IPS-20b (cell line): ENCODE data around the gene ANKRD13D.
A peak's percentile ranks its signal among the peaks of the same experiment; 100 is the strongest.

Source experiments
- H3K27ac ChIP-seq: one replicate; pipeline ENCODE4 v1.5.1; 2013; ENCODE audit warnings: low read length
- H3K27me3 ChIP-seq: 2 replicates; pipeline ENCODE4 v1.6.1; 2013; ENCODE audit warnings: mild to moderate bottlenecking, low read length, inconsistent platforms; ENCODE audit not compliant: insufficient read depth
- H3K36me3 ChIP-seq: 2 replicates; pipeline ENCODE4 v1.6.1; 2013; ENCODE audit warnings: low read depth, mild to moderate bottlenecking, inconsistent platforms, low read length, moderate library complexity; ENCODE audit not compliant: insufficient read depth
- H3K4me1 ChIP-seq: 2 replicates; pipeline ENCODE4 v1.6.1; 2013; ENCODE audit warnings: mild to moderate bottlenecking, control low read depth, inconsistent platforms, low read length, moderate library complexity; ENCODE audit not compliant: insufficient read depth
- H3K4me3 ChIP-seq: 2 replicates; pipeline ENCODE4 v1.5.1; 2013; ENCODE audit warnings: mild to moderate bottlenecking, low read length, inconsistent platforms
- H3K9ac ChIP-seq: 2 replicates; pipeline ENCODE4 v1.6.1; 2013; ENCODE audit warnings: low read depth, mild to moderate bottlenecking, inconsistent platforms, low read length, moderate library complexity
- H3K9me3 ChIP-seq: 2 replicates; pipeline ENCODE4 v1.6.1; 2013; ENCODE audit warnings: mild to moderate bottlenecking, low read depth, low read length, inconsistent platforms; ENCODE audit not compliant: insufficient read depth

The ANKRD13D gene

GRCh38 chr11:67289226-67289650, at the start of gene ANKRD13D:
Gene ANKRD13D (plus strand): TSS chr11:67289303. CDS start chr11:67289461, 158 bp downstream.
- peak within 1 kb of the TSS; percentile 91 for H3K9ac ChIP-seq
- peak within 1 kb of the TSS; percentile 94 for H3K27ac ChIP-seq
- no peaks in the 10 kb centered on the region for H3K9me3 ChIP-seq
- peaks cover 30% of the 10 kb centered on the region for H3K36me3 ChIP-seq
- peaks cover 6% of the 10 kb centered on the region; the same call in 1 of the 2 replicates for H3K4me1 ChIP-seq
- H3K27me3 ChIP-seq, result no peaks in the 10 kb centered on the region
- peak within 1 kb of the TSS; percentile 87 for H3K4me3 ChIP-seq

DNA sequence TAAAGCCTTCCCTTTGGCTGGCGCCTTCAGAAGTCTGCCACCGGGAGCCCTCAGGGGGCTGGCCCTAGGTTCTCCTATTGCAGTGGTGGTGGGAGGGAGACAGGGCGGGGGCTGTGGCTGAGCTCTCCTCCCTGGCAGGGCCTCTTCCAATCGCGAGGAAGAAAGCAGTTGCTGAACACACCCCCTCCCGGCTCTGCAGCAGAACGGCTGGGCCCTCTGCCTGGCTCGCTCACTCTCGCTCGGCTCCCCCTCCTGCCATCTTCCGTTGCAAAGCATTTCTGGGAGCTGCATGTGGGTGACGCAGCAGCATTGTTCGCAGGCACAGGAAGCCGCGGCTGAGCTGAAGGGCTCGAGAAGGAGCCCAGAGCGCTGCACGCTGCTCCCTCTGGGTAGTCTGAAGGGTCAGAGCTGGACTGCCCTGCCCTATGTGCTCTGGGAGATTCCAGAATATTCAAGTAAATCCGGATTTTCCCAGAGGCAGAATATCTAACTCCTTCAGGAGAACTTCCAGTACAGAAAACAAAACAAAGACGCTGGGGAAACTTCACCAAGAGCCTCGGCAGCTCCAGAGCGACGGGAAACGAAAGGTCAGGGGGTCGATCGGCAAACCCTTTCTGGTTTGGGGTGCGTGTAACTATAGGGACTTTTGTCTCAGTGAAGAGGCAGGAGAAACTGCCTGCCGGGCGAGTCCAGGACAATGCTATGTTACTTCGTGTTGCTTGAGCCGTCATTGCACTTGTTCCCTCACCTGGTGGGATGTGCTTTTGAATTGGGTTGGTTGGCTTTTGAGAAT, 49.1 kb upstream of the ANKRD13D start:
- Histone ChIP-seq H3K4me1 (peaks cover 16% of the 10 kb centered on the region), H3K27me3 (no peaks in the 10 kb centered on the region), H3K9ac (peak overlapping the region; percentile 98), H3K4me3 (peak overlapping the region; percentile 97), H3K27ac (peak overlapping the region; percentile 97), H3K9me3 (no peaks in the 10 kb centered on the region), H3K36me3 (peaks cover 27% of the 10 kb centered on the region)

DNA sequence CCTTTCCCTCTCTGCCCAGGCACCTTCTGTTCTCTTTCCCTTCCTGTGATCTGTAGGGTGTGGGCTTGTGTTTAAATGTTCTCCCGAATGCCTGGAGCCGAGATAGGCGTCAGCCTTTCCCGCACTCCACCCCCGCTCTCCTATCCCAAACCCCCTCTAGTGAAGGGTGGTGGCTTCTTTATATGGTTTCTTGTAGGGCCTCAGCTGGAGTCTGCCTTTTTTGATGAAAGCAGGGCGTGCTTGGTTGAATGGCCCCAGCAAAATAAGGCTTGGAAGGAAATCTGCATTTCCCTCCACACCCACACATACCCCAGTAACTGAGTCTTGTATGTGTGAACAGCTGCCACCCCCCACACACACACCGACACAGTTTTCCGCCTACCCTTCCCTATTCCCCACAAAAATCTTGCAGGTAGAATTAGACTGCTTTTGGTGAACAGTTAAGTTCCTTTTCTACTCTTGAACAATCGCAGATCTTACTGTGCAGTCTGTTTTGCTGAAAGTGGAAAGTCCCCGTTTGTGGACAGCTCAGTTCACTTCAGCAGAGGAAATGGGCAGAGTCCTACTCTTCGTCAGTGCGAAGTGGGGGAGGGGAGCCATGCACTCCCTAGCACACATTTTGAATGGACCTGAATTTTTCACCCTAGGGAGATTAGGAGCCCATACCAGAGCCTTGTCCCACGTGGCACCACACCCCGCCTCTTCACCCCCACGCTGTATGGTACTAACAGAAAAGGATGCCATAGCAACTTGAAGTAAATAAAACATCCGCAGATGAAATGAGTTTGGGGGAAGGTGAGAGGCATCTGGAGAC, 48.3 kb upstream of the ANKRD13D start:
- Histone ChIP-seq H3K4me1 (peaks cover 16% of the 10 kb centered on the region), H3K27ac (peak overlapping the region; percentile 97), H3K4me3 (peak overlapping the region; percentile 97), H3K9ac (peak overlapping the region; percentile 98), H3K9me3 (no peaks in the 10 kb centered on the region), H3K27me3 (no peaks in the 10 kb centered on the region), H3K36me3 (peaks cover 36% of the 10 kb centered on the region)

- H3K9me3 ChIP-seq, result no peaks in the 10 kb centered on the region
- no peaks in the 10 kb centered on the region for H3K27me3 ChIP-seq
- peak overlapping the region; percentile 12; the same call in 1 of the 2 replicates for H3K9ac ChIP-seq
- H3K4me3 ChIP-seq, result peak overlapping the region; percentile 50
- H3K27ac ChIP-seq, result no peak overlapping the region
- peaks cover 16% of the 10 kb centered on the region for H3K4me1 ChIP-seq
- H3K36me3 ChIP-seq, result peaks cover 52% of the 10 kb centered on the region
These were observed 46.6 kb upstream of the ANKRD13D start for GRCh38 chr11:67242548-67242947.

DNA sequence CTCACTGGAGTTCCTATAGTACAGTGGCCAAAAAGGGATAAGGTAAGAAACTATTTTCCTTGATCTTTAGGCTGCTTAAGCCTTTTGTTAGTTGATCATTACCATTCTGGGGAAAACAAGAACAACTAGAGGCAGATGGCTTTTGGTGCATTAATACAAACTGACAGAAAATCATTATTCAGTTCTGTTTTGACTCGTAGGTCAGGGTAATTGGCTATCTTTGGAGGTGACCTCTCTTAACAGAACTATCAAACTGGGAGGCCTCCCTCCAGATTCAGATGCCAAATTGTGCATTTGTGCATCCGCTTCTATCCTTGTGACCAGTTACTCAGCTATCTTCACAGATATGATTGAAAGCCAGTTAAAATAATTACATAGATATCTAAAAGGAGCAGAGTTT, 46.1 kb upstream of the ANKRD13D start:
- no peak overlapping the region for H3K9ac ChIP-seq
- no peaks in the 10 kb centered on the region for H3K27me3 ChIP-seq
- no peaks in the 10 kb centered on the region for H3K9me3 ChIP-seq
- H3K27ac ChIP-seq, result no peak overlapping the region
- peaks cover 16% of the 10 kb centered on the region for H3K4me1 ChIP-seq
- H3K4me3 ChIP-seq, result no peak overlapping the region; the same call in 1 of the 2 replicates
- H3K36me3 ChIP-seq, result peaks cover 57% of the 10 kb centered on the region

GRCh38 chr11:67245046-67245445, 44.1 kb upstream of the ANKRD13D start:
- Histone ChIP-seq H3K27me3 (no peaks in the 10 kb centered on the region), H3K4me3 (no peak overlapping the region), H3K27ac (no peak overlapping the region), H3K4me1 (peaks cover 4% of the 10 kb centered on the region), H3K9ac (no peak overlapping the region), H3K9me3 (no peaks in the 10 kb centered on the region), H3K36me3 (peaks cover 77% of the 10 kb centered on the region)

DNA sequence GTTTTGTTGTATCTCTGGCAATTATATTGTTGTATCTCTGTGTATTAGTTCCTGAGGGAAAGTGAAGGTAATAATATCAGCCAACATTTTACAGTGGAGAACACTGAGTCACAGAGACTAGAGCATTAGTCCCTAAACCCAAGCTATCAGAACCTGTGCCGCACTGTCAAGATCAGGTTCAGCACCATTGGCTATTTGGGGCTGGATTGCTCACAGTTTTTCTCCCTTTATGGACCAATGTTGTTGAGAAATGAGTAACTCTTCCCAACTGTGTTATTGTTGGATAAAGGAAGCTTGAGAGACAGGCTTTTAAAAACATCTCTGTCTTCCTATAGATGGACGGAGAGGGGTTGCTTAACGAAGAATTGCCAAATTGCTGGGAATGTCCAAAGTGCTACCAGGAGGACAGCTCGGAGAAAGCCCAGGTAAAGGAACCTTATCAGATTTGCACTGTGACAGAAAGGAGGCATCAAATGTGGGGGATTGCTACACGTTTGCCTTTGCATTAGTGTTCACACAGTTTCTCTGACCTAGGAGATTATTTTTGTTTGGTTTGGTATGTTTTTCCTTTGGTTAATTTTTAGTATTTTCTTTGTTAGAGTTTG, 41.1 kb upstream of the ANKRD13D start:
- H3K27ac ChIP-seq, result no peak overlapping the region

GRCh38 chr11:67248653-67249052, 40.5 kb upstream of the ANKRD13D start:
- H3K4me1 ChIP-seq, result no peaks in the 10 kb centered on the region
- no peaks in the 10 kb centered on the region for H3K9me3 ChIP-seq
- H3K4me3 ChIP-seq, result no peak overlapping the region
- H3K27me3 ChIP-seq, result no peaks in the 10 kb centered on the region
- no peak overlapping the region for H3K9ac ChIP-seq
- no peak overlapping the region for H3K27ac ChIP-seq
- H3K36me3 ChIP-seq, result peaks cover 99% of the 10 kb centered on the region

More for the DNA sequence above, 41.1 kb upstream of the ANKRD13D start:
- Histone ChIP-seq H3K27me3 (no peaks in the 10 kb centered on the region), H3K9ac (no peak overlapping the region), H3K4me3 (no peak overlapping the region), H3K4me1 (no peaks in the 10 kb centered on the region), H3K9me3 (no peaks in the 10 kb centered on the region), H3K36me3 (peaks cover 99% of the 10 kb centered on the region)

GRCh38 chr11:67250059-67251043, 38.8 kb upstream of the ANKRD13D start:
- Histone ChIP-seq H3K27ac (no peak overlapping the region), H3K27me3 (no peaks in the 10 kb centered on the region), H3K36me3 (peaks cover 99% of the 10 kb centered on the region), H3K9ac (no peak overlapping the region), H3K4me3 (no peak overlapping the region), H3K4me1 (no peaks in the 10 kb centered on the region), H3K9me3 (no peaks in the 10 kb centered on the region)

DNA sequence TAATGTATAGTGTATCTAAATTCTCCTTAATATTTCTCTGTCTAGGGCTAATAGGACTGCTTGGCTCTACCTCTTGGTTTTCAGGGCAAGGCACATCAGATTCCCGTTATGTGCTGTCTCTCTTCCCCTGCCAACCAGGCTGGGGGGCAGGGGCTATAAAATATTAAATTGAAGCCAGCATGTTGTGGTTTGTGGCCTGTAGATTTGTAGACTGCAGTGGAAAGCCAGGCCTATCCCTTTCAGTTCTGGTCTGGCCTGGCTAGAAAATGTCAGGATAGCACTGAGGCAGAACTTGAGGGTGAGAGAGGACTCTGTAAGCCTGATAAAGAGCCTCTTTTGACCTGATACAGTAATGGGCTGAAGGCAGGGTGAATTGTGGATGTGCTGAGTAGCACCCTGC, 37.3 kb upstream of the ANKRD13D start:
- H3K4me3 ChIP-seq, result no peak overlapping the region
- peaks cover 99% of the 10 kb centered on the region for H3K36me3 ChIP-seq
- no peak overlapping the region for H3K27ac ChIP-seq
- no peak overlapping the region for H3K9ac ChIP-seq
- H3K4me1 ChIP-seq, result no peaks in the 10 kb centered on the region
- H3K9me3 ChIP-seq, result no peaks in the 10 kb centered on the region
- no peaks in the 10 kb centered on the region for H3K27me3 ChIP-seq

DNA sequence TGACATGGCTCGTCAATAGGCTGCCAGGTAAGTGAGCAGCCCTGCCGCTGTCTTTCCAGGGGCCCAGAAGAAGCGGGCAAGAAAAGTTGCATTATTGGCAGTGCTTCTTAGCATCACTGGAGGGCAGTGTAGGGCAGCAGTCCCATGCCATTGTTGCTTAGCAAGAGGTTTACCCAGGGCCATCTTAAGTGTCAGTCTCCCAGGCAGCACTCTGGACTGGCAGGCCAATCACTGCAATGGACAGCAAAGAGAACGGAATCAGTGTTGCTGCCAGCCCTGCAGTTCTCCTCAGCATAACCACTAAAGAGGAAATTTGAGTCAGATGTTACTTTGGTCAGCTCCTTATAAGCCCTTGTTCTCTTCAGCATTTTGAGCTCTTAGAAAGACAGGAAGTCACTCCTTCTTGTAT, 36.3 kb upstream of the ANKRD13D start:
- Histone ChIP-seq H3K4me3 (no peak overlapping the region), H3K36me3 (peaks cover 95% of the 10 kb centered on the region), H3K27ac (no peak overlapping the region), H3K9me3 (no peaks in the 10 kb centered on the region), H3K4me1 (no peaks in the 10 kb centered on the region), H3K27me3 (no peaks in the 10 kb centered on the region), H3K9ac (no peak overlapping the region)
